Common myeloid progenitor, CD34-positive (primary cell): ENCODE results near the gene PTPRN2.

Source experiments
- CTCF ChIA-PET: fragments of 350-600 bp; sonication (Branson Sonifier 250); formaldehyde crosslinking; loops from one replicate; lab custom pipeline; 2021; ENCODE audit warnings: antibody characterized with exemption; lab: Charles Lee
- POLR2A ChIA-PET: fragments of 350-600 bp; sonication (Branson Sonifier 250); formaldehyde crosslinking; loops from one replicate; lab custom pipeline; 2021; ENCODE audit warnings: antibody characterized with exemption; lab: Charles Lee
- DNase-seq, 3 donors: peaks; one replicate each; pipeline versions ENCODE4 v3.0.0 to v3.0.0-alpha.2; 2013
- H3K27ac ChIP-seq, 2 experiments: 1 replicate in 1 of 2; 2 replicates in 1 of 2; pipeline ENCODE4 v1.7.0; 2013; ENCODE audit warnings: inconsistent platforms in 2 of 2, low read length in 2 of 2, mild to moderate bottlenecking in 2 of 2, low read depth in 1 of 2, moderate library complexity in 1 of 2; ENCODE audit not compliant: severe bottlenecking in 2 of 2, insufficient read depth in 1 of 2, poor library complexity in 1 of 2
- H3K27me3 ChIP-seq, 5 experiments: replicated peaks in 2 of 5; 1 replicate in 3 of 5; 2 replicates in 2 of 5; pipeline versions ENCODE4 v1.6.1 to v1.7.0; 2013; ENCODE audit warnings: low read length in 4 of 5, mild to moderate bottlenecking in 2 of 5, moderate library complexity in 2 of 5, inconsistent platforms in 1 of 5; ENCODE audit not compliant: insufficient read depth in 5 of 5, control insufficient read depth in 4 of 5
- H3K36me3 ChIP-seq, 4 experiments: 1 replicate in 2 of 4; 2 replicates in 2 of 4; pipeline versions ENCODE4 v1.6.1 to v1.7.0; 2013; ENCODE audit warnings: low read length in 3 of 4, control low read depth in 1 of 4, mild to moderate bottlenecking in 1 of 4; ENCODE audit not compliant: control insufficient read depth in 4 of 4, insufficient read depth in 4 of 4
- H3K4me1 ChIP-seq, 4 experiments: 1 replicate in 3 of 4; 2 replicates in 1 of 4; pipeline versions ENCODE4 v1.6.1 to v1.7.1; 2013; ENCODE audit warnings: low read length in 3 of 4, mild to moderate bottlenecking in 3 of 4, control low read depth in 1 of 4, inconsistent platforms in 1 of 4, moderate library complexity in 1 of 4; ENCODE audit not compliant: control insufficient read depth in 4 of 4, insufficient read depth in 4 of 4; ENCODE audit errors: control extremely low read depth in 1 of 4
- H3K4me3 ChIP-seq, 7 experiments: 1 replicate in 4 of 7; 2 replicates in 3 of 7; pipeline versions ENCODE4 v1.5.1 to v1.7.0; 2013; ENCODE audit warnings: mild to moderate bottlenecking in 7 of 7, low read length in 6 of 7, moderate library complexity in 6 of 7, inconsistent platforms in 2 of 7, low read depth in 2 of 7, control low read depth in 1 of 7; ENCODE audit not compliant: insufficient read depth in 4 of 7, control insufficient read depth in 1 of 7; ENCODE audit errors: extremely low read depth in 1 of 7
- H3K9me3 ChIP-seq, 5 experiments: 1 replicate in 4 of 5; 2 replicates in 1 of 5; pipeline versions ENCODE4 v1.6.1 to v1.7.1; 2013; ENCODE audit warnings: low read length in 4 of 5, mild to moderate bottlenecking in 2 of 5, inconsistent platforms in 1 of 5, low read depth in 1 of 5, moderate library complexity in 1 of 5; ENCODE audit not compliant: control insufficient read depth in 4 of 5, insufficient read depth in 2 of 5; ENCODE audit errors: control extremely low read depth in 1 of 5
- WGBS: methylation state at CpG from one replicate; pipeline ENCODE4 v1.1.5; 2013; ENCODE audit not compliant: insufficient coverage; 5-methylcytosine and 5-hydroxymethylcytosine counted together

The PTPRN2 gene

GRCh38 chr7:157972914-157973313 is 614.7 kb downstream of the PTPRN2 start:
- WGBS: 89% methylated on average over 5 of the region's 5 CpGs
- H3K9me3 ChIP-seq: peaks cover 3 to 33% (median 27%) of the 10 kb centered on the region in 5 experiments
- POLR2A ChIA-PET: no interaction called here
- no peaks in the 10 kb centered on the region for H3K4me1 ChIP-seq
- CTCF ChIA-PET: no interaction called here
- no peaks in the 10 kb centered on the region for H3K36me3 ChIP-seq
- H3K4me3 ChIP-seq: no peak overlapping the region
- no peak overlapping the region for H3K27ac ChIP-seq
- no peaks in the 10 kb centered on the region for H3K27me3 ChIP-seq
- DNase-seq: no peak

- CTCF ChIA-PET: no interaction called here
- peaks cover 3 to 33% (median 27%) of the 10 kb centered on the region in 5 experiments for H3K9me3 ChIP-seq
Observed at GRCh38 chr7:157971501-157971900, 616.1 kb downstream of the PTPRN2 start.

GRCh38 chr7:157970744-157971143 is 616.9 kb downstream of the PTPRN2 start:
- no peaks in the 10 kb centered on the region for H3K4me1 ChIP-seq
- H3K27me3 ChIP-seq: no peaks in the 10 kb centered on the region
- ChIA-PET CTCF (no interaction called here), POLR2A (no interaction called here)
- WGBS: 78% methylated on average over 3 of the region's 3 CpGs
- H3K27ac ChIP-seq: no peak overlapping the region
- H3K9me3 ChIP-seq: peaks cover 3 to 32% (median 27%) of the 10 kb centered on the region in 5 experiments
- H3K36me3 ChIP-seq: no peaks in the 10 kb centered on the region
- H3K4me3 ChIP-seq: no peak overlapping the region
- DNase-seq: no peak

More at GRCh38 chr7:157971501-157971900, 616.1 kb downstream of the PTPRN2 start:
- no peaks in the 10 kb centered on the region for H3K4me1 ChIP-seq
- WGBS: no CpG with 5 or more reads among the region's 5 CpGs
- no peak for DNase-seq
- H3K36me3 ChIP-seq: no peaks in the 10 kb centered on the region
- POLR2A ChIA-PET: no interaction called here
- no peak overlapping the region for H3K4me3 ChIP-seq
- H3K27ac ChIP-seq: no peak overlapping the region
- no peaks in the 10 kb centered on the region for H3K27me3 ChIP-seq

- DNase-seq: no peak
- no peak overlapping the region for H3K4me3 ChIP-seq
- 100% methylated on average over 2 of the region's 2 CpGs for WGBS
- no peaks in the 10 kb centered on the region for H3K36me3 ChIP-seq
- H3K9me3 ChIP-seq: peaks cover 3 to 29% (median 23%) of the 10 kb centered on the region in 5 experiments
- ChIA-PET CTCF (no interaction called here), POLR2A (no interaction called here)
- H3K4me1 ChIP-seq: no peaks in the 10 kb centered on the region
- no peaks in the 10 kb centered on the region for H3K27me3 ChIP-seq
- no peak overlapping the region for H3K27ac ChIP-seq
Observed at GRCh38 chr7:157969995-157970394, 617.6 kb downstream of the PTPRN2 start.

GRCh38 chr7:157966490-157966889 is 621.1 kb downstream of the PTPRN2 start:
- CTCF ChIA-PET: no interaction called here
- 89% methylated on average over 1 of the region's 1 CpG for WGBS
- DNase-seq: no peak
- Histone ChIP-seq H3K27me3 (peaks cover 0 to 29% (median 10%) of the 10 kb centered on the region in 5 experiments), H3K4me1 (no peaks in the 10 kb centered on the region), H3K36me3 (no peaks in the 10 kb centered on the region), H3K4me3 (no peak overlapping the region), H3K27ac (no peak overlapping the region), H3K9me3 (peaks cover 0 to 11% (median 6%) of the 10 kb centered on the region in 5 experiments)
- POLR2A ChIA-PET: no interaction called here

GRCh38 chr7:157964521-157964920 is 623.1 kb downstream of the PTPRN2 start:
- ChIA-PET CTCF (no interaction called here), POLR2A (no interaction called here)
- DNase-seq: no peak
- Histone ChIP-seq H3K27ac (no peak overlapping the region), H3K4me1 (no peaks in the 10 kb centered on the region), H3K9me3 (peaks cover 0 to 5% (median 3%) of the 10 kb centered on the region in 5 experiments), H3K27me3 (peaks cover under 1 to 42% (median 14%) of the 10 kb centered on the region in 5 experiments), H3K36me3 (no peaks in the 10 kb centered on the region), H3K4me3 (no peak overlapping the region)
- 98% methylated on average over 5 of the region's 8 CpGs for WGBS

- H3K9me3 ChIP-seq: peaks cover 0 to 2% (median 0%) of the 10 kb centered on the region in 5 experiments
- WGBS: no CpG with 5 or more reads among the region's 8 CpGs
Observed at GRCh38 chr7:157964016-157964415, 623.6 kb downstream of the PTPRN2 start.

More at GRCh38 chr7:157964016-157964415, 623.6 kb downstream of the PTPRN2 start:
- Histone ChIP-seq H3K27me3 (peaks cover 4 to 44% (median 14%) of the 10 kb centered on the region in 5 experiments), H3K27ac (no peak overlapping the region), H3K4me1 (no peaks in the 10 kb centered on the region), H3K36me3 (no peaks in the 10 kb centered on the region), H3K4me3 (no peak overlapping the region)
- CTCF ChIA-PET: no interaction called here
- no peak for DNase-seq
- POLR2A ChIA-PET: no interaction called here
